ENCODE results near the gene ATG4D.
"Not testable (repeated sequence)": the region's sequence is repeated elsewhere in the genome, so short reads cannot be mapped to it uniquely, and the experiment has no call there.

Gene ATG4D

DNA sequence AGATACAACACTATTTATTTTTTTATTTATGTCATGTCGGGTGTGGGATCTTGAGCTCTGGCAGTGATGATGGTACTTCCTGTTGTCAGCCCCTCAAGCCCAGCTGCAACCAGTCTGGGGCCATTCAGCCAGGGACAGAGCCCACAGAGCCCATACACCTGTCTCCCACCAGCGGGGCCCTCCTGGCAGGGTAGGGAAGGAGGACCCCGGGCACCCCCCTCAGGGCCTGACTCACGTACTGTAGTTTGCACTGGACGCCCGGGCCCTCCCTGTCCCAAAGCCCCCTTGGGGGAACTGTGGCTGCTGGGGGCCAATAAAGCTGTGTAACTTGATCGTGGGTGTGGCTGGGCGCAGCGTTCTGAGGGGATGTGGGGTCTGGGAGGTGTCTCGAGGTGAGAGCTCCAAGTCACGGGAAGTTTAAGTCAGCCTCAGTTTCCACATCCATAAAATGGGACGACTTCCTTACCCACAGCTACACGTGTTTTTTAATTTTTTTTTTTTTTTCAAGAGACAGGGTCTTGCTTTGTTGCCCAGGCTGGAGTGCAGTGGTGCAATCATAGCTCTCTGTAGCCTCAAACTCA lies 9.5 kb downstream of the ATG4D start:
- no peak for DNase-seq

- peak; percentile 43 for DNase-seq
These were observed 10.3 kb downstream of the ATG4D start for GRCh38 chr19:10553943-10554381.

DNA sequence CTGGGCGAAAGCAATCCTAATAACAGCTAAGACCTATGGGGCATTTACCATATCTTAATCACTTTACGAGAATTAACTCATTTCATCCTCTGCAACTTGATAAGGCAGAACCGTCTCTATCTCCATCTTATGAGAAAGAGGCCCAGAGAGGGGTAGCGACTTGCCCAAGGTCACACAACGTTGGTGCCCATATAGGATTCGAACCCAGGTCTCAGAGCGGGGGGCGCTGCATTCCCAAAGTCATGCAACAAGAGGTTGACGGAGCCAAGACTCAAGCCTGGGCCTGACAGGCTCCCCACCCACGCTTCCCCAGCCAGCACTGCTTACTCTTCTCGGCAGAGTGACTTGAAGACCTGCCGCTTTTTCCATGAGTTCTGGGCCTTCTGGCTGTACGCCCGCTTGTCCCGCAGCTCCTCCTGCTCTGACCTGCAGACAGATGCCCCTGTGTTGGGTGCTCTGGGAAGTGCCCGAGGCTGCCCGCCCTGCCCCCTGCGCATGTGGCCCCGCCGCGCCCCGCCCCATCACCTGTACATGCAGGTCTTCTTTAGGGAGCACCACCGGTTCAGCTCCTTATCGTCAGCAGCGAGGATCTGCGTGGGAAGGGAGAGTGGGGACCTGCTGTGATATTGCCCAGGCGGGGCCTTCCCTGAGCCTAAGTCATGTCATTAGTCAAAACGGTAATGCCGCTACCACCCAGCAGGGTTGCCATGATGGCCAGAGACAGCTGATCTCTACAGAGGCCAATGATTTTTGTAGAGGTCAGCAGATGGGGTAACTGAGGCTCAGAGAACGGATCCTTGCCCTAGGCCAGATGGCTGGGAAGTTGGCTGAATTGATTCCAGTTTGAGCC lies 11.3 kb downstream of the ATG4D start:
- no peak for DNase-seq

GRCh38 chr19:10555610-10555973 lies 11.9 kb downstream of the ATG4D start:
- no peak for DNase-seq

GRCh38 chr19:10557603-10558197 lies 14.0 kb downstream of the ATG4D start:
- DNase-seq, result no peak

DNA sequence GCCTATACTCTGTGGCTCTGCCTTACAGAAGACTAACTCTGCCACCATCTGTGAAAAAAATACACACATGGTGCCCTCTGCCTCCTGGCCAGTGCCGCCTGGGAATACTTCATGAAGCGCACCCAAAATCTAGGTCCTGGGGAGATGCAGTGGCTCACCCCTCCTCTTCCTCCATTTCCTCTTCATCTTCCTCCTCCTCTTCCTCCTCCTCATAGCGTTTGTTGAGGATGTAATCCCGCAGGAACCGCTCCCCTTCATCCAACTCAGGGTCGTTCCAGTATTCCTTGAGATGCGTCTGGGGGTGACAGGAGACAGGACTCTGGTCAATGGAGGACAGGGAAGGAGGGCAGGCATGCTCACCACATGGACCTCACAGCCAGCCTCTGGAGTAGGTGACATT lies 16.4 kb downstream of the ATG4D start:
- no peak for DNase-seq

DNA sequence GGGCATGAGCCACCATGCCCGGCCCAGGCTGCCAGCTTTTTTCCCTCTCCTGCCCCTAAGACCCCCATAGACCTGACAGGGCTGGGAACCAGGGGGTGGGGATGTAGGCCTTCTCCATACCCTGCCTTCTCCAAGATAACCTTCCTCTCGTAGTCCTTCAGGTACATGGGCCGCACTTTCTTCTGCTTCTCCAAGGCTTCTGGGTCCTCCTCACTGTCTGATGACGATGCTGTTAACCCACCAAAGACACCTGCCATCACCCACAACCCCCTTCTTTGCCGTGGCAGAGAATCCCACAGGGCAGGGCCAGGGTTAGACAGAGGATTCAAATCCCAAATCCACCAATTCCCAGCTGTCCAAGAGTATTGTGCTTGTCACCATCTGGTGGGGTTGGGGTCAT lies 18.9 kb downstream of the ATG4D start:
- DNase-seq, result no peak

- no peak for DNase-seq
These were observed 21.4 kb downstream of the ATG4D start for GRCh38 chr19:10565028-10565566.

GRCh38 chr19:10565567-10566407 lies 22.1 kb downstream of the ATG4D start, which contains the start of gene KRI1:
Gene KRI1 (minus strand): TSS chr19:10566010. CDS start chr19:10565999, 11 bp downstream.
- peak; percentile 93 for DNase-seq

DNA sequence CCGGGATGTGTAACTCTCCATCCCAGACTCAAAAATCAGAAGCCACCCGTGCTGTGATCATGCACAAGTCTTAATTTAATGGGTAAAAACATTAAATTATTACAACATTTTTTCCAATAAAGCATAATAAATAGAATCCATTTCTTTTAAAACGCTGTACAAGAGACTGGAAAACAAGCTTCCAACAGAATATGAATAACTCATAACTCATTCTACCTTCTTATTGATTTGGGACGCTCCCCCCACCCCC lies 22.6 kb downstream of the ATG4D start:
- DNase-seq, result no peak

DNA sequence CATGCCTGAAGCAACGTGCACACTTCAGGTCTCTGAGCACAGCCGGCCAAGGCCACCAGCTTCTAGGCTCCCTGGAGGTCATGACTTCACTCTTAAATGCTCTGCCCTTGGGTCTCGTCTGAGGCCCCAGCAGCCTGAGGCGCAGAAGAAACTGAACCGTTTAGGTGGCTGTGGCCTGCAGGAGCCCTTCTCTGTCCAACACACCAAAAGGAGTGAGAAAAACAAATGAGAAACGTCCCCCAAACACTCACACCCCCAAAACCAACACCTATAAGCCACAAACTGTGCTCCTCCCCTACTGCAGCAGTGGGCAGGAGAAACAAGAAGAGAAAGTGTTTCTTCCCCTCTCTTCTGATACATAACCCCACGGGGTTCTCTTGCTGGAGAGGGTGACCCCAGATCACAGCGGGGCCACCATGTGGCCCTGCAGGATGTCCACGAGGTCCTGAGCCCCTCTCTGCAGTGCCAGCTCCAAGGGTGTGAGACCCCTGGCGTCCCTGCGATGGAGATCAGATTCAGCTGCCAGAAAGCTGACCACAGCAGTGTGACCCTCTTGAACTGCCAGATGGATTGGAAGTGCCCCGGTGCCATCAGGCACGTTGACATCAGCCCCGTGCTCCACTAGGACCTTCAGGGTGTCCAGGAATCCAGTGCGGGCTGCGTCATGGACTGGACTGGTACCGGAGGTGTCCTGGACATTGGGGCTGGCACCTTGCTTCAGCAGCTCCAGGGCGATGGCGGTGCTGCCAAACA lies 23.1 kb downstream of the ATG4D start:
- DNase-seq, result no peak

- DNase-seq, result no peak
These were observed 24.0 kb downstream of the ATG4D start for GRCh38 chr19:10567656-10568055.

GRCh38 chr19:10568062-10568825 lies 24.5 kb downstream of the ATG4D start:
- peak; percentile 62 for DNase-seq

DNA sequence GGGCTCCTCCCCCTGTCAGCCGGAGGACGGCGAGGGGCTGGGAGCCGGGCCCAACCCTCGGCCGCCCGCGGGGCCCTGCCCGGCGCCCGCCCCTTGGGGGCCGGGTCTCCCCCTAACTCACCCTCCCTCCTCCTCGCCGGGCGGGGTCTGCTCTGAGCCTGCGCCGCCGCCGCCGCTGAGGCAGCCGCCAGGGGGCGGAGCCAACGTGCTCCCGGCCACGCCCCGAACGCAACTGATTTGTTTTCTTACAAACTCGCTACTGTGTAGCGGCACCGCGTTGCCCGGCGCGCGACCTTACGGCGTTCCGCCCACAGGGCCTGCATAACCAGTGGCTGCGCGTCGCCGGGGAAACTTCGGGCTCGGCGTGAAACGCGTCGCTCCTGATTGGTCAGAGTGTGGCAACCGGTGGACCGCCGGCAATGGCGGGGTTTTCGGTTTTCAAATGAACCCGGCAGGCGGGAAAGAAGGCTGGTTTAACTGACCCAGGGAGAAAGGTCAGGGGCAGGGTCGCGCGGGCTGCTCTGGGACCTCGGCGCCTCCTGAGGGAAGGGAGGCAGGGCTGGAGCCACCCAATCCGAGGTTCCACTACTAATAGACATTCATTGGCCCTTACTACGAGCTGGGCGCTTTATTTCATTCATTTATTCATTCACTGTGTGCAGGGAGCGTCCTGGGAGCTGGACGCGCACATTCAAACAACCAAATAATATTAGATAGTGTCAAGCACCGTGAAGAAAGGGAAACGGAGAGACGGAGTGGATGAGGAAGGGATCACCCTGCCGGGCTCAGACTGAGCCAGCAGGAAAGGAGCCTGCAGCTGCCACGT lies 25.3 kb downstream of the ATG4D start, which contains the start of gene CDKN2D:
TSS of gene CDKN2D (minus strand) at position 154 of the 826 bp plus-strand sequence. CDS start 326 bp downstream, outside the sequence.
- DNase-seq, result peak; percentile 100

DNA sequence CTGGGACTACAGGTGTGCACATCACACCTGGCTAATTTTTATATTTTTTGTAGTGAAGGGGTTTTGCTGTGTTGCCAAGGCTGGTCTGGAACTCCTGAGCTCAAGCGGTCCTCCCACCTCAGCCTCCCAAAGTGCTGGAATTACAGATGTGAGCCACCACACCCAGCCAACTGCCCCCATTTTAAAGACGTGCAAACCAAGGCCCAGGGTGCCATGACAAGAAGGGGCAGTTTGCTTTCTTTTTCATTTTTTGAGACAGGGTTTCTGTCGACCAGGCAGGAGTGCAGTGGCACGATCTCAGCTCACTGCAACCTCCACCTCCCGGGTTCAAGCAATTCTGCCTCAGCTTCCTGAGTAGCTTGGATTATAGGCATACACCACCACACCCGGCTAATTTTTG lies 30.1 kb downstream of the ATG4D start:
- DNase-seq, result not testable (repeated sequence)

DNA sequence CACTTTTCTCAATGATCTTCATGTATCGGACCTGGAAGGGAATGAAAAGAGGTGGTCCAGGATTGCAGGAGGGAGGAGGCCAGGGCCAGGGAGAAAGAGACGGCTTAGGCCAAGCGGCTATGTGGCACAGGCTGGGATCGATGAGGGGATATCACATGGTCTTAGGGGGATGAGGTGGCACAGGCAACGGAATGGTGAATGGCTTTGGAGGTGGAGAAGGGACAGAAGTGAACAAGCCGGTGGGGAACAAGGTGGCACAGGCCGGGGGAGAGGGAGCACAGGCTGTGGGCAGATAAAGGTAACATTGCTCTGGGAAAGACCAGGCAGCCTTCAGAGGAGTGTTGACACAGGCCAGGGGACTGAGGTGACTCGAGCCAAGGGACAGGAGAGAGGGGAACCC lies 30.8 kb downstream of the ATG4D start:
- no peak for DNase-seq

- DNase-seq, result no peak
These were observed 31.5 kb downstream of the ATG4D start for GRCh38 chr19:10575011-10575716.

- DNase-seq, result no peak
These were observed 34.2 kb downstream of the ATG4D start for GRCh38 chr19:10577951-10578350.

DNA sequence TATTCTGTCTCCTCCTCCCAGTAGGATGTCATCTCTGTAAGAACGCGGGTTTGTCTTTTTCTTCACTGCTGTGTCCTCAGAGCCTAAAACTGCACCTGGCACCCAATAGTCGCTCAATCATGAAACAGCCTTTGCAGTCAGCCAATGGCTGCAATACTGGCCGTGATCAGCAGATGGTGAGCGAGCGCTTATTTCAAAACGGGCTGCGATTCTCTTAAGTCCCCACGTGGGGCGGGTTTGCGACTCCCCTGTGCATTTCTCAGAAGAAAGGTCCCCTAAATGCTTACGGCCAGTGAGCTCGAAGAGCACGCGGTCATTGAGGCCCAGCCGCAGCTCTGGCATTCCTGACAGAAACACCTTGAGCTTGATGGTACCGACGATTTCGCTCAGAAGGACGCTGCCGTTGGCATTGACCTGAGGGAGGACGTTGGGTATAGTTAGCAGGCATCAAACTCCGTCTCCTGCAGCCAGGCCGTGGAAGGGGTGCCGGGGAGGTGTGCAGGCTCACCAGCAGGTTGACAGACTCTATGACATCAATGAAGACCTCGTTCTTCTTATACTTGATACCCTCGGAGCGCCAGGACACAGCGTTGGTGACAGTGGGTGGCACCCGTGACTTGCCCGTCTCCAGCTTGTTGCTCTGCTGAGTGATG lies 37.4 kb downstream of the ATG4D start:
- DNase-seq, result no peak
